ENCODE results near the gene RYR2.

RYR2 gene

GRCh38 chr1:237071641-237072420 lies 29.8 kb downstream of the RYR2 start:
- no peak for DNase-seq (ENCODE audit: low spot score)
- POLR2A ChIA-PET (ENCODE audit: low non-redundant PET): no interaction called here
- no peak overlapping the region for H3K27ac ChIP-seq
- CTCF ChIA-PET: interaction anchor here (0.6 kb wide), 1 partner anchor 315 kb away, joined by 3 read pairs; no protein-coding TSS in a partner anchor
- no peak for TF ChIP-seq CTCF (conservative IDR thresholded peaks at IDR 0.05; ENCODE audit: low read depth)

GRCh38 chr1:237074371-237075117 lies 32.6 kb downstream of the RYR2 start:
- peak; percentile 26 for DNase-seq (ENCODE audit: low spot score)
- H3K27ac ChIP-seq: no peak overlapping the region
- TF ChIP-seq CTCF (conservative IDR thresholded peaks at IDR 0.05; ENCODE audit: low read depth): no peak
- ChIA-PET CTCF (interaction anchor here (0.7 kb wide), 1 partner anchor 675 kb away, joined by 4 read pairs; no protein-coding TSS in a partner anchor), POLR2A (ENCODE audit: low non-redundant PET) (no interaction called here)

- ChIA-PET POLR2A (ENCODE audit: low non-redundant PET) (no interaction called here), CTCF (interaction anchor here (0.7 kb wide), 1 partner anchor 44 kb away, joined by 3 read pairs; no protein-coding TSS in a partner anchor)
- TF ChIP-seq CTCF (conservative IDR thresholded peaks at IDR 0.05; ENCODE audit: low read depth): no peak
- no peak overlapping the region for H3K27ac ChIP-seq
- no peak for DNase-seq (ENCODE audit: low spot score)
Observed at GRCh38 chr1:237084341-237085077, 42.5 kb downstream of the RYR2 start.

- DNase-seq (ENCODE audit: low spot score): no peak
- POLR2A ChIA-PET (ENCODE audit: low non-redundant PET): no interaction called here
- CTCF ChIA-PET: no interaction called here
- H3K27ac ChIP-seq: no peak overlapping the region
- no peak for TF ChIP-seq CTCF (conservative IDR thresholded peaks at IDR 0.05; ENCODE audit: low read depth)
Observed at GRCh38 chr1:237091691-237092090, 49.7 kb downstream of the RYR2 start.

GRCh38 chr1:237093691-237094090 lies 51.7 kb downstream of the RYR2 start:
- POLR2A ChIA-PET (ENCODE audit: low non-redundant PET): no interaction called here
- no peak for TF ChIP-seq CTCF (conservative IDR thresholded peaks at IDR 0.05; ENCODE audit: low read depth)
- CTCF ChIA-PET: no interaction called here
- no peak overlapping the region for H3K27ac ChIP-seq
- DNase-seq (ENCODE audit: low spot score): no peak

- POLR2A ChIA-PET (ENCODE audit: low non-redundant PET): no interaction called here
- no peak for DNase-seq (ENCODE audit: low spot score)
- CTCF ChIA-PET: interaction anchor here (0.6 kb wide), 1 partner anchor 114 kb away, joined by 4 read pairs; no protein-coding TSS in a partner anchor
Observed at GRCh38 chr1:237098541-237098940, 56.6 kb downstream of the RYR2 start.

More at GRCh38 chr1:237098541-237098940, 56.6 kb downstream of the RYR2 start:
- no peak for TF ChIP-seq CTCF (conservative IDR thresholded peaks at IDR 0.05; ENCODE audit: low read depth)
- H3K27ac ChIP-seq: no peak overlapping the region
